ENCODE measurements around the gene FBXL14. TPM values are rescaled to one million over a fixed set of nuclear protein-coding genes. Genes with fewer than 3 reads are reported as not detected.
"Not testable (repeated sequence)": the region's sequence is repeated elsewhere in the genome, so short reads cannot be mapped to it uniquely, and the experiment has no call there.

The FBXL14 gene
- total RNA-seq, 3 donors from 2014 or later (not counting 1 experiment from before 2014, with no cell fraction given) = 18.7 to 24.9 (median 22.8) TPM

DNA sequence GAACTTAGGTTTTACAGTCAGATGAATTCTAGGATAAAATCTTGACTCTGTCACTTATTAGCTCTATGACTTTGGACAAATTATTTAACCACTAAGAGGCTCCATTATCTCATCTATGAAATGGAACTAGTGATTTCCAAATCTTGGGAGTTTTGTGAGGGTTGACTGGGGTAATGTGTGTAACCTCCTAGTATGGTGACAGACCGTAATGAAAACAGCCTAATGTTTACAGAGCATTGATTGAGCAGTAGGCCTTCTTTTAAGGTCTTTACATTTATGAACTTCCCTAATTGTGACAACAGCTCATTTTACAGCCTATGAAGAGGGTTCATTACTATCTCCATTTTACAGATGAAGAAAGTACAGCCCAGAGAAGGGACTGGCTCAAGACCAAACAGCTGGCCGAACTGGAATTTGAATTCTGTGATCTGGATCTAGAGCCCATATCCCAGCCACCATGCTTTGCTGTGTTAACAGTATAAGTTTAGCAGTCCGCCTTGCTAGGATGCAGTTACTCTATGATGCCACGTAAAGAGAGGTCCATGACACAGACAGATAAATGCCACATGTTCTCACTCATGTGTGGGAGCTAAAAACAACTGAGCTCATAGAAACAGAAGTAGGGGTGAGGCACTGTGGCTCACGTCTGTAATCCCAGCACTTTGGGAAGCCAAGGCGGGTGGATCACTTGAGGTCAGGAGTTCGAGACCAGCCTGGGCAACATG lies 9.1 kb upstream of the FBXL14 start:
- H3K9me3 ChIP-seq (ENCODE audit: control insufficient read depth, insufficient read depth, low read length) = no peaks in the 10 kb centered on the region
- no peak overlapping the region for H3K4me3 ChIP-seq (ENCODE audit: low read length)
- H3K27me3 Mint-ChIP-seq (ENCODE audit: low read depth in 2 of 2) = peaks cover 6 to 12% of the 10 kb centered on the region in 2 donors
- no peak for TF ChIP-seq CTCF (IDR thresholded peaks at IDR 0.05)
- 93% methylated on average over 7 of the region's 7 CpGs for WGBS (ENCODE audit: insufficient coverage)
- no peaks in the 10 kb centered on the region for H3K9me3 Mint-ChIP-seq
- H3K27me3 ChIP-seq (ENCODE audit: control insufficient read depth, insufficient read depth, low read length) = no peaks in the 10 kb centered on the region
- no peak for ATAC-seq
- DNase-seq = no peak
- H3K36me3 ChIP-seq (ENCODE audit: control insufficient read depth, insufficient read depth, low read length) = no peaks in the 10 kb centered on the region
- peaks cover 31% of the 10 kb centered on the region for H3K4me1 ChIP-seq (ENCODE audit: control insufficient read depth, insufficient read depth, low read length)
- peak overlapping the region; percentile 62 for H3K4me3 Mint-ChIP-seq
- H3K36me3 Mint-ChIP-seq = no peaks in the 10 kb centered on the region
- H3K27ac Mint-ChIP-seq = peak overlapping the region; percentile 61 to 97
- intact Hi-C loops (cut with micrococcal nuclease) = no loop called here
- peaks cover 21 to 32% of the 10 kb centered on the region in 2 donors for H3K4me1 Mint-ChIP-seq
- no peak overlapping the region for H3K27ac ChIP-seq (ENCODE audit: low read length)

GRCh38 chr12:1602706-1603105 lies 8.3 kb upstream of the FBXL14 start:
- Mint-ChIP-seq H3K27ac (peak overlapping the region; percentile 61 to 97), H3K4me1 (peaks cover 21 to 32% of the 10 kb centered on the region in 2 donors), H3K4me3 (peak overlapping the region; percentile 62)
- H3K36me3 Mint-ChIP-seq; ATAC-seq; H3K27me3 Mint-ChIP-seq (ENCODE audit: low read depth in 2 of 2); intact Hi-C loops (cut with micrococcal nuclease); H3K9me3 Mint-ChIP-seq; H3K27me3 ChIP-seq (ENCODE audit: control insufficient read depth, insufficient read depth, low read length); H3K36me3 ChIP-seq (ENCODE audit: control insufficient read depth, insufficient read depth, low read length); DNase-seq; H3K4me3 ChIP-seq (ENCODE audit: low read length); H3K9me3 ChIP-seq (ENCODE audit: control insufficient read depth, insufficient read depth, low read length): not testable (repeated sequence)
- Histone ChIP-seq H3K4me1 (ENCODE audit: control insufficient read depth, insufficient read depth, low read length) (peaks cover 31% of the 10 kb centered on the region), H3K27ac (ENCODE audit: low read length) (peak overlapping the region; percentile 84)
- WGBS (ENCODE audit: insufficient coverage) = 97% methylated on average over 9 of the region's 9 CpGs

DNA sequence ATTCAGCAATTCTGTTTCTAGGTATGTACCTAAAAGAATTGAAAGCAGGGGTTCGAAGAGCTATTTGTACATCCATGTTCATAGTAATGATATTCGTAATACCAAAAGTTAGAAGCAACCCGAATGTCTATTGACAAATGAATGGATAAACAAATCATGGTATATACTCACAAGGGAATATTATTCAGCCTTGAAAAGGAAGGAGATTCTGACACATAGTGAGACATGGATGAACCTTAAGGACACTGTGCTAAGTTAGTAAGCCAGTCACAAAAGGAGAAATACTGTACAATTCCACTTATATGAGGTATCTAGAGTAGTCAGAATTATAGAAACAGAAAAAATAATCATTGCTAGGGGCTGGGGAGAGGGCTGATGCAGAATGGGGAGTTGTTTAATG lies 4.4 kb upstream of the FBXL14 start:
- WGBS (ENCODE audit: insufficient coverage) = 100% methylated on average over 3 of the region's 3 CpGs
- Mint-ChIP-seq H3K4me3 (no peak overlapping the region), H3K9me3 (no peaks in the 10 kb centered on the region), H3K27me3 (ENCODE audit: low read depth in 2 of 2) (no peaks in the 10 kb centered on the region), H3K4me1 (peaks cover 26 to 28% of the 10 kb centered on the region in 2 donors), H3K27ac (no peak overlapping the region), H3K36me3 (no peaks in the 10 kb centered on the region)
- DNase-seq = no peak
- no peaks in the 10 kb centered on the region for H3K9me3 ChIP-seq (ENCODE audit: control insufficient read depth, insufficient read depth, low read length)
- peaks cover 26% of the 10 kb centered on the region for H3K4me1 ChIP-seq (ENCODE audit: control insufficient read depth, insufficient read depth, low read length)
- H3K4me3 ChIP-seq (ENCODE audit: low read length) = no peak overlapping the region
- H3K27ac ChIP-seq (ENCODE audit: low read length) = no peak overlapping the region
- no peak for TF ChIP-seq CTCF (IDR thresholded peaks at IDR 0.05)
- no peaks in the 10 kb centered on the region for H3K27me3 ChIP-seq (ENCODE audit: control insufficient read depth, insufficient read depth, low read length)
- no peaks in the 10 kb centered on the region for H3K36me3 ChIP-seq (ENCODE audit: control insufficient read depth, insufficient read depth, low read length)
- ATAC-seq = no peak
- intact Hi-C loops (cut with micrococcal nuclease) = no loop called here

GRCh38 chr12:1595690-1596347 lies 1.4 kb upstream of the FBXL14 start:
- ATAC-seq (no peak), DNase-seq (no peak)
- peaks cover 36 to 44% of the 10 kb centered on the region in 2 donors for H3K4me1 Mint-ChIP-seq
- Histone ChIP-seq H3K27ac (ENCODE audit: low read length) (peak overlapping the region; percentile 97), H3K27me3 (ENCODE audit: control insufficient read depth, insufficient read depth, low read length) (no peaks in the 10 kb centered on the region), H3K9me3 (ENCODE audit: control insufficient read depth, insufficient read depth, low read length) (no peaks in the 10 kb centered on the region), H3K36me3 (ENCODE audit: control insufficient read depth, insufficient read depth, low read length) (peaks cover 3% of the 10 kb centered on the region), H3K4me1 (ENCODE audit: control insufficient read depth, insufficient read depth, low read length) (peaks cover 27% of the 10 kb centered on the region), H3K4me3 (ENCODE audit: low read length) (no peak overlapping the region)
- H3K36me3 Mint-ChIP-seq = no peaks in the 10 kb centered on the region
- TF ChIP-seq CTCF (IDR thresholded peaks at IDR 0.05) = no peak
- 92% methylated on average over 7 of the region's 9 CpGs for WGBS (ENCODE audit: insufficient coverage)
- H3K27me3 Mint-ChIP-seq (ENCODE audit: low read depth in 2 of 2) = no peaks in the 10 kb centered on the region
- H3K4me3 Mint-ChIP-seq = peak overlapping the region; percentile 95
- peak overlapping the region; percentile 95 to 98 for H3K27ac Mint-ChIP-seq
- intact Hi-C loops (cut with micrococcal nuclease) = no loop called here
- H3K9me3 Mint-ChIP-seq = no peaks in the 10 kb centered on the region
